Endothelial cell of umbilical vein (primary cell): ENCODE results near the gene SLC39A8. TPM values are rescaled to one million over a fixed set of nuclear protein-coding genes. Genes with fewer than 3 reads are reported as not detected.
A peak's percentile ranks its signal among the peaks of the same experiment; 100 is the strongest.

Source experiments
- BruUV-seq: library from RNA; stranded (reverse); fragments of 400-500 nt; replicated peaks from 2 replicates; lab custom pipeline; 2021; lab: Mats Ljungman, UMichigan
- CTCF ChIA-PET: fragments of 300-600, 350-600 bp; sonication (Branson Sonifier 250); formaldehyde crosslinking; loops from one replicate; lab custom pipeline; 2021; ENCODE audit warnings: antibody characterized with exemption, inconsistent platforms; lab: Charles Lee
- POLR2A ChIA-PET: fragments of 300-600, 350-600 bp; sonication (Branson Sonifier 250); formaldehyde crosslinking; loops from one replicate; lab custom pipeline; 2021; ENCODE audit warnings: antibody characterized with exemption, inconsistent platforms; lab: Charles Lee
- DNase-seq: peaks from one replicate; pipeline ENCODE4 v3.0.0-alpha.2; 2011; ENCODE audit warnings: low read depth, low spot score
- FAIRE-seq: peaks from 2 replicates; lab custom pipeline; 2011; peaks lifted over from hg19 to GRCh38; lab: Jason Lieb, UNC
- H2AFZ ChIP-seq: 2 replicates; pipeline ENCODE4 v1.6.0; 2012; ENCODE audit warnings: low read depth, low read length, control low read depth, inconsistent platforms
- H3K27ac ChIP-seq: 2 replicates; pipeline ENCODE4 v1.5.1; 2011; ENCODE audit warnings: low read depth, mild to moderate bottlenecking, control low read depth, low read length, moderate library complexity; ENCODE audit not compliant: insufficient read depth
- H3K27me3 ChIP-seq, 2 experiments: 2 replicates each; pipeline versions ENCODE4 v1.6.0 to v1.6.1; 2011; ENCODE audit warnings: low read length in 2 of 2, mixed read lengths in 1 of 2; ENCODE audit not compliant: control insufficient read depth in 2 of 2, insufficient read depth in 2 of 2
- H3K36me3 ChIP-seq, 2 experiments: 2 replicates in 1 of 2; 3 replicates in 1 of 2; pipeline ENCODE4 v1.5.1; 2011; ENCODE audit warnings: low read length in 2 of 2, mild to moderate bottlenecking in 1 of 2, moderate library complexity in 1 of 2; ENCODE audit not compliant: control insufficient read depth in 2 of 2, insufficient read depth in 2 of 2; ENCODE audit errors: extremely low read depth in 1 of 2
- H3K4me1 ChIP-seq: 3 replicates; pipeline ENCODE4 v1.5.1; 2011; ENCODE audit warnings: mild to moderate bottlenecking, low read length; ENCODE audit not compliant: control insufficient read depth, insufficient read depth; ENCODE audit errors: extremely low read depth
- H3K4me2 ChIP-seq: 2 replicates; pipeline ENCODE4 v1.6.1; 2011; ENCODE audit warnings: low read length, control low read depth, mixed read lengths; ENCODE audit not compliant: insufficient read depth
- H3K4me3 ChIP-seq, 3 experiments: fragments of 200-600 bp in 1 of 3; sonication (generic), shearing (Covaris generic) in 1 of 3; replicated peaks in 1 of 3; 2 replicates each; pipeline ENCODE4 v1.5.1; 2011 to 2016; ENCODE audit warnings: control low read depth in 3 of 3, low read length in 3 of 3, mild to moderate bottlenecking in 2 of 3, inconsistent platforms in 1 of 3, low read depth in 1 of 3, moderate library complexity in 1 of 3; ENCODE audit not compliant: insufficient read depth in 1 of 3
- H3K79me2 ChIP-seq: 2 replicates; pipeline ENCODE4 v1.6.0; 2012; ENCODE audit warnings: low read length, inconsistent platforms; ENCODE audit not compliant: control insufficient read depth, insufficient read depth
- H3K9ac ChIP-seq: replicated peaks from 2 replicates; pipeline ENCODE3; 2011; ENCODE audit warnings: low read length, control low read depth; ENCODE audit not compliant: insufficient read depth; ENCODE audit errors: extremely low read depth
- H3K9me1 ChIP-seq: replicated peaks from 3 replicates; pipeline ENCODE4 v1.6.0; 2011; ENCODE audit warnings: mild to moderate bottlenecking, low read length; ENCODE audit not compliant: control insufficient read depth, insufficient read depth; ENCODE audit errors: extremely low read depth
- H3K9me3 ChIP-seq: replicated peaks from 2 replicates; pipeline ENCODE4 v1.5.1; 2012; ENCODE audit warnings: low read length, inconsistent platforms; ENCODE audit not compliant: control insufficient read depth, insufficient read depth
- H4K20me1 ChIP-seq: replicated peaks from 2 replicates; pipeline ENCODE3; 2011; ENCODE audit warnings: mild to moderate bottlenecking, low read length; ENCODE audit not compliant: control insufficient read depth, insufficient read depth; ENCODE audit errors: extremely low read depth
- EZH2 ChIP-seq: IDR thresholded peaks from 2 replicates; pipeline ENCODE4 v1.6.1; 2012; ENCODE audit warnings: borderline replicate concordance, low read depth, mild to moderate bottlenecking, moderate library complexity, low read length, inconsistent platforms; ENCODE audit not compliant: severe bottlenecking
- FOS ChIP-seq: IDR thresholded peaks from 2 replicates; pipeline ENCODE4 v1.6.1; 2011; ENCODE audit warnings: mild to moderate bottlenecking, low read length, moderate library complexity, borderline replicate concordance; ENCODE audit not compliant: insufficient read depth
- GATA2 ChIP-seq: IDR thresholded peaks from 2 replicates; pipeline ENCODE4 v1.7.0; 2011; ENCODE audit warnings: low read depth, mild to moderate bottlenecking, moderate library complexity, mixed read lengths, low read length; ENCODE audit not compliant: insufficient read length, insufficient read depth
- JUN ChIP-seq: IDR thresholded peaks from 2 replicates; pipeline ENCODE4 v1.6.1; 2011; ENCODE audit warnings: borderline replicate concordance, low read depth; ENCODE audit not compliant: insufficient read length, insufficient read depth
- POLR2A ChIP-seq: IDR thresholded peaks from 2 replicates; pipeline ENCODE4 v1.6.1; 2012; ENCODE audit warnings: low read depth, mild to moderate bottlenecking, control low read depth, low read length
- dilution Hi-C: fragments of 300-500 bp; cut with MboI; formaldehyde crosslinking; loops from one replicate; pipeline ENCODE4 v1.15.0; 2019; ENCODE audit warnings: low sequenced_read_pairs; ENCODE audit not compliant: extremely low pct_ligation_motif_present
- intact Hi-C: fragments of 100-400 bp; cut with micrococcal nuclease; formaldehyde crosslinking; loops from one replicate; pipeline ENCODE4 v1.10.0; 2022
- polyA plus RNA-seq, 4 experiments: library from polyadenylated mRNA; depleted of rRNA in 3 of 4; stranded (reverse) in 3 of 4; unstranded in 1 of 4; fragments of >200 nt; gene quantifications; 2 replicates each; pipeline versions ENCODE4 v1.2.1 to v1.2.3, GENCODE V29; 2011 to 2012; ENCODE audit warnings: missing spikeins in 1 of 4
- total RNA-seq: library from RNA; stranded (reverse); gene quantifications from 2 replicates; pipeline ENCODE4 v1.2.3, GENCODE V29; 2021
- TF ChIP-seq, protein P1 (sequence below), 2 donors: IDR thresholded peaks; 1 replicate in 1 of 2; 2 replicates in 1 of 2; pipeline ENCODE4 v1.5.1; 2011; ENCODE audit warnings: low read length in 2 of 2, mild to moderate bottlenecking in 2 of 2, moderate library complexity in 2 of 2, control low read depth in 1 of 2, inconsistent platforms in 1 of 2, low read depth in 1 of 2; ENCODE audit not compliant: insufficient read depth in 1 of 2; ENCODE audit errors: extremely low read depth in 1 of 2
- TF ChIP-seq, protein P2 (sequence below): IDR thresholded peaks from 2 replicates; pipeline ENCODE4 v1.6.1; 2011; ENCODE audit not compliant: insufficient read depth, insufficient read length

Gene SLC39A8
- total and polyA plus RNA-seq, 2 donors (not counting 3 experiments of a cell fraction or from before 2014, with no cell fraction given), result 1.7 to 6.7 TPM

DNA sequence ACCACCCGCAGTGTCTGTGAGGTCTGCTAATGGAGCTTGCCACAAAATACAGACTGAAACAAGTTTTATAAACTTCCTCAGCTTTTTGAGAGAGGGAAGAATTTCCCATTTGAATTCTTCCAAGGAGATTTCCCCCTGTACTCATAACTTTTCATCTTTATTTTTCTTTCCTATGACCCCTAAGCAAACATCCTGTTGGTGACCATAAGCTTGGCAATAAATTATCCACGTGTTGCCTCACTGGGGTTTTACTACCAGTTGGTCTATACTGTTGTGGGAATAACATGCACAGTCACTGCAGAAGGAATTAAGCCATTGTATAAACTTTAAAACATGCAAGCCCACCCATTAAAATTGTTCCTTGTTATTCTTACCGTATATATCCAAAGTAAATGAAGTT lies 86.2 kb downstream of the SLC39A8 start:
- TF ChIP-seq JUN, result no peak
- TF ChIP-seq EZH2, result no peak
- TF ChIP-seq, protein P1, sequence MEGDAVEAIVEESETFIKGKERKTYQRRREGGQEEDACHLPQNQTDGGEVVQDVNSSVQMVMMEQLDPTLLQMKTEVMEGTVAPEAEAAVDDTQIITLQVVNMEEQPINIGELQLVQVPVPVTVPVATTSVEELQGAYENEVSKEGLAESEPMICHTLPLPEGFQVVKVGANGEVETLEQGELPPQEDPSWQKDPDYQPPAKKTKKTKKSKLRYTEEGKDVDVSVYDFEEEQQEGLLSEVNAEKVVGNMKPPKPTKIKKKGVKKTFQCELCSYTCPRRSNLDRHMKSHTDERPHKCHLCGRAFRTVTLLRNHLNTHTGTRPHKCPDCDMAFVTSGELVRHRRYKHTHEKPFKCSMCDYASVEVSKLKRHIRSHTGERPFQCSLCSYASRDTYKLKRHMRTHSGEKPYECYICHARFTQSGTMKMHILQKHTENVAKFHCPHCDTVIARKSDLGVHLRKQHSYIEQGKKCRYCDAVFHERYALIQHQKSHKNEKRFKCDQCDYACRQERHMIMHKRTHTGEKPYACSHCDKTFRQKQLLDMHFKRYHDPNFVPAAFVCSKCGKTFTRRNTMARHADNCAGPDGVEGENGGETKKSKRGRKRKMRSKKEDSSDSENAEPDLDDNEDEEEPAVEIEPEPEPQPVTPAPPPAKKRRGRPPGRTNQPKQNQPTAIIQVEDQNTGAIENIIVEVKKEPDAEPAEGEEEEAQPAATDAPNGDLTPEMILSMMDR (IDR thresholded peaks at IDR 0.05; ENCODE audit: extremely low read depth in 1 of 2, insufficient read depth in 1 of 2, low read depth in 1 of 2, low read length in 2 of 2), result no peak
- TF ChIP-seq GATA2, result no peak
- Histone ChIP-seq H3K9me3 (no peaks in the 10 kb centered on the region), H3K9me1 (no peaks in the 10 kb centered on the region), H3K27ac (no peak overlapping the region), H4K20me1 (no peaks in the 10 kb centered on the region), H3K79me2 (no peaks in the 10 kb centered on the region), H3K36me3 (no peaks in the 10 kb centered on the region), H3K4me3 (no peak overlapping the region), H3K4me1 (peaks cover 4% of the 10 kb centered on the region), H3K4me2 (no peak overlapping the region), H3K9ac (no peak overlapping the region), H3K27me3 (no peaks in the 10 kb centered on the region), H2AFZ (no peak overlapping the region)
- BruUV-seq, result no TSS peak
- intact Hi-C loops (no loop called here), dilution Hi-C loops (no loop called here)
- ChIA-PET CTCF (interaction anchor here (1.0 kb wide), 1 partner anchor 445 kb away, joined by 4 read pairs; no protein-coding TSS in a partner anchor), POLR2A (no interaction called here)
- DNase-seq, result peak; percentile 44
- FAIRE-seq, result no peak

DNA sequence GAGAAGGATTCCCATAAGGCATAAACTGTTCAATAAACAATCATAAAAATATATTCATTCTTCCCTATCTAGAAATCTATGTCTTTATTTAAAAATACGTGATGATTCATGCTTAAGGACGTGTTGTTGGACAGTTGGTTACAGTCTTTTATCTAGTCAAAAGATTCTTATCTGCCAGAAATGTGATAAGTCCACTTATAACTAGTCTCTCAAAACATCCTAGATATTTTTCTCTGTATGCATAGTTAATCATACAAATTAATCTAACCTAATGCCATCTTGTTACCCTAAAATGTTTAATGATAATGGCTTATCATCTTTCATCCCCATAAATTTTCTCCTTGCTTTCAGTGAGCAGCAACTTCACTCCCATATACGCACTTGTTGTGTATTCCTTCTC lies 89.0 kb downstream of the SLC39A8 start:
- FAIRE-seq (no peak), DNase-seq (no peak)
- Histone ChIP-seq H3K36me3 (no peaks in the 10 kb centered on the region), H3K4me1 (peaks cover 4% of the 10 kb centered on the region), H3K9ac (no peak overlapping the region), H3K27ac (no peak overlapping the region), H4K20me1 (no peaks in the 10 kb centered on the region), H3K9me3 (no peaks in the 10 kb centered on the region), H3K9me1 (no peaks in the 10 kb centered on the region), H3K4me2 (no peak overlapping the region), H2AFZ (no peak overlapping the region), H3K27me3 (no peaks in the 10 kb centered on the region), H3K4me3 (no peak overlapping the region), H3K79me2 (no peaks in the 10 kb centered on the region)
- CTCF ChIA-PET, result no interaction called here
- dilution Hi-C loops (no loop called here), intact Hi-C loops (no loop called here)
- POLR2A ChIA-PET, result no interaction called here
- BruUV-seq, result no TSS peak
- TF ChIP-seq, protein P1 (IDR thresholded peaks at IDR 0.05; ENCODE audit: extremely low read depth in 1 of 2, insufficient read depth in 1 of 2, low read depth in 1 of 2, low read length in 2 of 2), result no peak
- no peak for TF ChIP-seq FOS
- no peak for TF ChIP-seq POLR2A
- TF ChIP-seq EZH2, result no peak
- TF ChIP-seq, protein P2, sequence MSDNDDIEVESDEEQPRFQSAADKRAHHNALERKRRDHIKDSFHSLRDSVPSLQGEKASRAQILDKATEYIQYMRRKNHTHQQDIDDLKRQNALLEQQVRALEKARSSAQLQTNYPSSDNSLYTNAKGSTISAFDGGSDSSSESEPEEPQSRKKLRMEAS, result no peak
- no peak for TF ChIP-seq GATA2
